GM18511 (cell line): ENCODE measurements around the gene CACNA1S.

Experiments used
- ATAC-seq: cut with Tn5 transposase; IDR thresholded peaks from one replicate; pipeline ENCODE4 v1.9.1; 2021; ENCODE audit warnings: mild to moderate bottlenecking, moderate library complexity; ENCODE audit not compliant: unreplicated experiment

CACNA1S gene

DNA sequence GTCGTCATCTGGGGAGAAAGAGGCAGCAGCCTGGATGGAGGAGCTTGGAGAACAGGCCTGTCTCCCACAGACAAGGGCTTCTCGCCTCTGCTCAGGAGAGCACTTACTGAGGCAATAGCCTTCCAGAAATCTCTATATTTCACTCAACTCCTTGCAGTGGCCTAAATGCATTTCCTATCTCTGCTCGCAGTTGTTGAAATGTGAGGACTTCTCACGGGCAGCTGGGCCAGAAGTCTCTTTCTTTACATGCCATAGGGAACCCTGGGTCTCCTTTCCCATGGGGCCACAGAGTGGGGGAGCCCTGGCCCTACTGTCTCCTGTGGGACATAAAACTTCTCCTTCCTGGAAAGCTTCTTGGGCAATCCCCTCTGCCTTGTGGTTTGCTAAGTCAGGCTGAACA, 45.2 kb downstream of the CACNA1S start:
- ATAC-seq: no peak

DNA sequence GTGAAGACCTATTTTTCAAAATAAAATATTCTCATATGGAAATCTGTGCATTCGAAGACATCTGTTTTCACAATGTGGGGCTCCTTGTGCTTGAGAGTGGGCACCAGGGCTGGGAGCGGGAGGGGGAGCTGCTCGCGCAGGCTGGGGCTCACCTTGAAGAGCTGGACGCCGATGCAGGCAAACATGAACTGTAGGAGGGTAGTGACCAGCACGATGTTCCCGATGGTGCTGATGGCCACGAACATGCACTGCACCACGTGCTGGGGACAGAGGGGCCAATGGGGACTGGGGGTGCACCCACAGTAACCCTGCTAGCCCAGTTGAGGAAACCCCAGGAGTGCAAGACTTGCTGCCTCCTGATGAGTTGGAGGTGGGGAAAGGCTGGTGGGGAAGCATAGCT, 46.5 kb downstream of the CACNA1S start:
- no peak for ATAC-seq

DNA sequence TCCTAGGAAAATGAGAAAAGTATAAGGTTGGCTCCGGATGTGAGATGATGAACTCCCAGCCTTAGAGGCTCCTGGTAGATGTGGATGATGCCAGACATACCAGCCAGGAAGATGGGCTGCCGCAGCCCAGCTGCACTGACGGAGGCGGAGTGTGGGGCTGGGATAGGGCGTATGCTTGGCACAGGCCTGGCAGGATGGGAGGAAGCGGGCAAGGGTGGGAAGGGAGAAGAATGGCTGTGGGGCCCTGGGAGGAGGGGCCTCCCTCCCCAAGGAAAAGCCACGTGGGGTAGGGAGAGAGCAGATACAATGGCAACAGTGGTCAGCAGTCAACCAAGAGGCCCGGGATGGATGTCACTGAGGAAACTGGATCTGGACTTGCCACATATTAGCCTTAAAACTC, 47.4 kb downstream of the CACNA1S start:
- ATAC-seq: no peak

DNA sequence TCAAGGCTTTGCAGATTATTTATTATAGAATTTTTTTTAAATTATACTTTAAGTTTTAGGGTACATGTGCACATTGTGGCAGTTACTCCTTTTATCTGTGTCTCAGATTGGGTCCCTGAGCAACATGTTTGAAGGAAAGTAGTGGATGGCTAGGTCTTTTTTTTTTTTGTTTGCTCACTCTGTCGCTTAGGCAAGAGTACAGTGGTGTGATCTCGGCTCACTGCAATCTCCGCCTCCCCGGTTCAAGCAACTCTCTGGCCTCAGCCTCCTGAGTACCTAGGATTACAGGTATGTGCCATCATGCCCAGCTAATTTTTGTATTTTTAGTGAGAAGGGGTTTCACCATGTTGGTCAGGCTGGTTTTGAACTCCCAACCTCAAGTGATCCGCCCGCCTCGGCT, 49.1 kb downstream of the CACNA1S start:
- no peak for ATAC-seq

DNA sequence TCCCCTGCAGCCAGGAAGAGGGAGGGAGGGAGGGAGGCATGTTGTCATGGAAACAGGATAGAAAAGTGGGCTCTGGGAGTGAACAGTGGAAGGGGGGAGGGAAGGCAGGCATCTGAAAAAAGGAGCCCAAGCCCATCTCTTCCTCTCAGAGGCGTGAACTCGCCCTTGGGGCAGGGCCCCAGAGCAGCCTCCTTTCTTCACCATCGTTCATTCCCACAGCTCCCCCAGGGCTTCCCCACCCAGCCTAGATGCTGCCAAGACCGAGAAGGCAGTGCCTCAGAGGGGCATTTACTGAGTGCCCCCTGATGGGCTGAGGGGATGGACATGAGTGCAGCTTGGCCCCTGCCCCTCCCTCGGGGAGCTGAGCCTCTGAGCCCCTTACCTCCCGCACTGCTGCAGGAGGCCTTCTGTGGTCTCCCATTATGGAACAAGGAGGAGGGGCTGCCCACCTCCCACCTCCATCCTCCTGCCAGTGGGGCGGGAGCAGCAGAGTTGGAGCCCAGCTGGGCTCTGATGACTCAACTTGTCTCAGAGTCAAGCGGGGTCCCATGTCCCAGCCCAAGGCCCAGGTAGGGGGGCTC, 49.6 kb downstream of the CACNA1S start:
- no peak for ATAC-seq

DNA sequence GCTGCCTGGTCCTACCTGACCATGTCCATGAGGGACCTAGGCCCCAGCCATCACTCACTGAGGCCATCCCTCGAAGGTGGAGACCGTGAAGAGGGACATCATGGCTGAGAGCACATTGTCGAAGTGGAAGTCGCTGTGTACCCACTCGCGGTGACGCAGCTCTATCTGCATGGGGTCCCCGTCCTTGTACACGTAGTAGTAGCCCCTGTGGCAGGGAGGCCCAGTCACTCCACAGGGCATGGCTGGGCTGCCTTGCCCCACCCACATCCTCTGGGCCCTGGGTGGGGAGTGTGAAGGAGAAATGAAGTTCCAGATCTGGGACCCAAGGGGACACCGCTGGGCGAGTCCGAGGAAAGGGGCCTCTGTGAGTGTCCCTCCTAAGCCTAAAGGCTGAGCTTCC, 50.3 kb downstream of the CACNA1S start:
- ATAC-seq: no peak

DNA sequence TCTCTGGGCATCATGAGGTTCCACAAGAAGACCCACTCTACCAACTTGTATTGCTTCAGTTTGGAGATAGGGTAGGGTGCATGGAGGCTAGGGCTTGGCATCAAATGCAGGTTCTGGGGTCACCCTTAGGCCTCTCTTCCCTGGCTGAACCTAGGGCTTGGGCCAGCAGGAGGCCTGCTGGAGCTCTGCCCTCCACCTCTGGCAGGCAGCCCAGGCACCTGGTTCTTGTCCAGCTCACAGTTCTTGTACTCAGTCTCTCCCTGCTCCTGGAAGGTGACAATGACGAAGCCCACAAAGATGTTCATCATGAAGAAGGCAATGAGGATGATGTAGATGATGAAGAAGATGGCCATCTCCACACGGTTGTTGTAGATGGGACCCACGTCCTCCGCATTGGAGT, 51.2 kb downstream of the CACNA1S start:
- ATAC-seq: no peak

DNA sequence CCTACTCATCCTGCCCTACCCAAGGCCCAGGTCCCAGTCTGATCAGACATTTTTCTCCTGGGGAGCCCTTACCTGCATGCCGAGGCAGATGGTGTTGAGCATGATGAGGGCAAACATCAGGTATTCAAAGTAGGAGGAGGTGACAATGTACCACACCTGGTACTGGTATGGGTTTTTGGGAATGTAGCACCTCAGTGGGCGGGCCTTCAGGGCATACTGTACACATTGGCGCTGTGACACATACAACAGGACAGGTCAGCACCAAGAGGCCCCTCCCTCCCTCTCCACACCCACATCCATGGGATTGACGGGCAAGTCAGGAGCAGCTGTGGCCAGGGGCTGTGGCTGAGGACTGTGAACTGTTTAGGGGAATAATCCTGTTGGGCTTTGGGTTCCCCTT, 51.6 kb downstream of the CACNA1S start:
- ATAC-seq: no peak

DNA sequence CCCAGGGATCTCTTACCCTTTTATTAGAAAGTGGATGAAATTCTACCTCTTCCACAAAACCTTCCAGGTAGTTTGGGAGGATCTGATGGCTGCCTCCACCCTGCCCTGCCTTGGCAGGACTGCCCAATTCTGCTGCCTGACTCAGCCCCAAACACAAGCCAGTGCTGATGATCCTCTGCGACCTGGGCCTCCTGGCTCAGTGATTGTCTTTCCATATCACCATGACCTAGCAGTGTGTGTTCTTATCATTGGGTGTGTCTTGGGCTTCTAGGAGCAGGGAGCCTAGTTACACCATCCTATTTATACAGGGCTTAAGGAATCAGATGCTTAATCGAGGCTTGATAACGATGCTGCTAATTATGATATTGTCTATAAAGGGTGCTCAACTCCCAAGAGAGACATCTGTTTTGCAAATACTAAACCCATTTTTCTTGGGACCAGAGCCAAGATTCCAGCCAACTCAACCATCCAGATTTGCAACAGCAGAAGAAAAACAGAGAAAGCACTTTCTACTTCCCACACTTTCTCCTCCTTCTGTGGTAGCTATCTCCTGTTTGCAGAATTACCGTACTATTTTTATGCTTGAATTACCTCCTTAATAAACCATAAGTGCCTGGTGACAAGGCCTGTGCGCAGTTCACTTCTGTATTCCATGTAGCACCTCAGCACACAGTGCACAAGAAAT, 52.2 kb downstream of the CACNA1S start:
- no peak for ATAC-seq

DNA sequence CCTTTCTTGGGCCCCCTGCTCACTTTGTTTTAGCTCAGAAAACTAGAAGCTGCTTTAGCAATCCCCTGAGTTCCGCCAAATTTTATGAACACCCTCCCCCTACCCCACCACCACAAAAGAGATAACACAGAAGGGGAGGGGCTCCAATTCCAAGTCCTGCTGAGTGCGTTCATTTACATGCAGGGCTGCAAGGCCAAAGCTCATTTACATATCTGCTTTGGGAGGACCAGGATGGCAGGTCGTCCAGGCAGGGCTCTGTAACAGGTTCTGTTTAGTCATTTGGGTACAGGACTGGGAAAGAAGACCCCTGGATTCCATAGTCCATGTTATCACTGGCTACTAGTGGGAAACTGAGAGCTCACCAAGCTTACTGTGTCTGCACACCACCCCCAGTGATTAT, 52.8 kb downstream of the CACNA1S start:
- ATAC-seq: no peak

DNA sequence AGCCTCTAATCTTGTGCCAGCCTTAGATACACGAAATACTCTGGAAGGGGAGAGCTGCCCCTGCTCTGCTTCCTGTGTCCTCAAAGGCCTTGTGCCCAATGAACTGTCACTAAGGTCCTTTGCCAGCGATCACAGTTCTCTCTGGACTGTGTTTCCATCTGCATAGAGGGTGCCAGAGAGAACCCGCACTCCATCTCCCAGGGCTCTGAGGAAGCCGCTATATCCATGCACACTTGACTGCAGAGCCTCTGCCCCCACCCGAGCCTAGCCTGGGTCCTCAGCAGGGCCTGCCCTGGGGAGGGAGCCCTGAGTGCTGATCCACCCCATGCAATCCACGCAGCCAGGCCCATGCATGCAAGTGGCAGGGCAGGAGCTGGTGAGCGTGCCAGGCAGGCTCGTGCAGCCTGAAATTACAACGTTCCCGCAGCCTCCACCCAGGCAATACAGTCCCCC, 58.1 kb downstream of the CACNA1S start:
- ATAC-seq: no peak

DNA sequence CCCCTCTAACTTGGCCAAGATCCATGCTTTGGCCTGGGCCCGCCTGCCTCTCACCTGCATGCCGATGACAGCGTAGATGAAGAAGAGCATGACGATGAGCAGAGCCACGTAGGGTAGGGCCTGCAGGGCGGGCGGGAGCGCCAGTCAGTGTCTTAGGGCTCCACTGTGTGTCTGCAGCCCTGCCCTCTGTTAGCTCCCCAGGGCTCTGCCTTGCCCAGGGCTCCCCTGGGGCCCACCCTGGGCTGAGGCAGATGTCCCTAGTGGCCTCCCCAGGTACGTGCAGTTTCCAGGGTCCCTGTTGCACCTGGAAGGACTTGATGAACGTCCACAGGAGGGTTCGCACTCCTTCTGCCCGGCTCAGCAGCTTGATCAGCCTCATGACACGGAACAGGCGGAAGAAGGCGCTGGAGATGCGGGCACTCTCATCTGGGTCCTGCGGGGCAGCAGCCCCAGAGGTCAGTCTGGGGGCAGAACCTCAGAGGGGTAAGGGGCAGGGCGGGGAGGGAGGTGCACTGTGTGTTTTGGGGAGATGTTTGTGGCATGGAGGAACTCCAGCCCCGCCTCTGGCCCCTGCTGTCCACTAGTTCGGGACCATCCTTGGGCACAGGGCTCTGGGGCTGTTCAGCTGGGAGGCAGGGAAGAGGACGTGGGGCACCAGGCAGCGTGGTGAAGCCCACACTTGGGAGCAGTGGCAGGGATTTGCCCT, 58.9 kb downstream of the CACNA1S start:
- no peak for ATAC-seq

DNA sequence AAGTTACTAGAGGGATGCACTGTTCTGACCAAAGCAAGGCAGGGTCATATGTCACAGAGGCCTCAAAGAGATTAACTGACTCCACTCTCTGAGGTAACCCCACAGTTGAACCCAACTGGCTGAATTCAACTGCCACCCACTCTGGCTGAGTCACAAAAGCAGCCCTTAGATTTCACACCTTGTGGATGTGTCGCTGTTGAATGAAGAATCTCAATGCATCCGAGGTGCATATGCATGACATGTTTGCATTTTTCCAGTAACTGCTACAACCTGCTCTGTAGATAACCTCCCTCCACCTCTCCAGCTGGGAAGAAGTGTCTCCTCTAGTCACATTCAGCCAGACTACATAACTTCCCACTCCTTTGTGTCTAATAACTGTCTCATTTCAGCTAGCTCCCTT, 60.8 kb downstream of the CACNA1S start:
- ATAC-seq: no peak

DNA sequence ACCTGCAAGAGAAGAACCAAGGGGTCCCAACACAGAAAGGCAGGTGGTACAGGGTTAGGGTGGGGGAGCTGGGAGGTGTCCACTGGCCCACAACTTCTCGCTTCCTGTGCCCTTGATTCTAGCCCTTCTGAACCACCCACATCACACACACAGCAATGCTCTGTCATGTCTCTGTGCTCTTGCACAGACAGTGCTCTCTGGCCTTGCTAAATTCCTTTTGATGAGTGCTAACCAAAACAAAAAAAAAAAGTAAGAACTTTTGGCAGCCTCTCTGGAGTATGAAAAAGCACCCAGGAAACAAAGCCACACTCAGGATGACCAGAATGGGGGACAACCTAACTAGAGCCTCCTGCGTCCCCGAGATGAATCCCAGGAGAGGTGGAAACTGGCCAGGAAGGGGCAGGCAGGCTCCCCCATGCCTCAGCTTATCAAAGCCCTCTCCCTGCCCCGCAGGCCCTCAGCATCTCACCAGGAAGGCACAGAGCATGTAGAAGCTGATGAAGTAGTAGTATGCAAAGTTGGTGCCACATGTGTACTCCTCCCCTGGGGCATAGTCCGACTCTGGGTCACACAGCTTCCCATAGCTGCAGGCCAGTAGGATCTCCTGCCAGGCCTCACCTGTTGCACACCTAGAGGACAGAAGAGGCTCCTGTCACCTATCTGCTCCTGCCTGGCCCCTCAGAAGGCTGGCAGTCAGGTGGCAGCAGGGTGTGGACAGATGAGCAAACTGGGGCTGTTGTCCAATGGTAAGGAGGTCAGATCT, 61.5 kb downstream of the CACNA1S start:
- ATAC-seq: no peak

DNA sequence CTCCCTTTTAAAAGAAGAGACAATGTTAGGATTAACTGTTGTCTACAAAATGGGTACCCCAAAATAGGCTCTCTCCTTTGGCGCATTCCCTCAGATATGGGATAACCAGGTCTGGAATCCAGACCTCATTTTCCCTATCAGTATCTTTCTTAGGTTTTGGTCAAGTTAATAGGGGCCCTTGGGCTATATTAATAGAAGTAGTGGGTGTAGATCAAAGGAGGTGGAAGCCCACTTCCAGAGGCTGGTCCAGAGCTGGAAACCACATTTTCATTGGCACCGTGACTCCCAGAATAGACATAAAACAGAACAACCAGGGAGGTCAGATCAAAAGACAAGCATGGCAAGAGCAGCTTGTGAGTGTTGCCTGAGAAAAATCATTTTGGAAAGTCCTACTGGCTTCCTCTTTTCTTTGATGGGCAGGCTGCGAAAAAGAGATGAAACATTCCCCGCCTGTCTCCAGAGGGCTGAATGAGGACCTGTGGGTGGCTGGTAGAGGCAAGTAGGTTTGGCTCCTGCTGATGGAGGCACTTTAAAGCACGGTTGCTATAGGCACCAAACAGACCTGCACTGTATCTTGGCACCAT, 62.9 kb downstream of the CACNA1S start:
- ATAC-seq: no peak

DNA sequence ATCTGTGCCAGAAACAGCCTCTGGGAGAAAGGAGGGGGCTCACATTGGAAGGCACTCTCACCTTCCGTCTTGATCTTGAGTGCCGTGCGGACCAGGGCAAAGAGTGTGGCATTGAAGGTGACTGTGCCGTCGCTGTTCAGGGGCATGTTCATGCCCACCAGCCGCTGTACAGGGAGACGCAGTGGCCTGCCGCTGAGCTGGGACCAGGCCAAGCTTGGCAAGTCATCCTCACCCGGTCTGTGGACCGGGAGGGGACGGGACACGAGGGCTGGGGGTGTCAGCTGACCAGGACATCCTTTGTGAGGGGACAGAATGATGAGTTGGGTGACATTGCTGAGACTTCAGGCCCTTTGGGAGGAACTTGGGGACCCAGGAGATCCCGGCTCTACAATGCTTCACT, 63.7 kb downstream of the CACNA1S start:
- no peak for ATAC-seq

DNA sequence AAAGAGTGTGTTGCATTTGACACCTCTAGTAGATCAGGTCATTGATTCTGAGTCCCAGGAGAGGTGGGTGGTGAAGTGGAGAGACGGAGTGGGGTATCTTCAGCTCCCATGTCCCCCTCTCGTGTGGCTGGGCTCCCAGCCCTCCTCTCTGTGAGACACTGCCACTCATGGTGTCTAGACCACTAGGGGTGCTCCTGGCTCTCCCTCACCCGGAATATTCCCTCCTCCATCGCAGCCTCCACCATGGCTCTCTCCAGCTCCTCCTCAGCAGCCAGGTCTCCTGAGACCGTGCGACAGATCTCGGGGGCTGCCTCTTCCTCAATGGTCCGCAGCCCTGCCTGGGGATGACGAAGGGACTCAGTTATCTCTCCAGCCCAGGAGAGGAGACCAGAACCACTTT, 68.1 kb downstream of the CACNA1S start:
- ATAC-seq: no peak

DNA sequence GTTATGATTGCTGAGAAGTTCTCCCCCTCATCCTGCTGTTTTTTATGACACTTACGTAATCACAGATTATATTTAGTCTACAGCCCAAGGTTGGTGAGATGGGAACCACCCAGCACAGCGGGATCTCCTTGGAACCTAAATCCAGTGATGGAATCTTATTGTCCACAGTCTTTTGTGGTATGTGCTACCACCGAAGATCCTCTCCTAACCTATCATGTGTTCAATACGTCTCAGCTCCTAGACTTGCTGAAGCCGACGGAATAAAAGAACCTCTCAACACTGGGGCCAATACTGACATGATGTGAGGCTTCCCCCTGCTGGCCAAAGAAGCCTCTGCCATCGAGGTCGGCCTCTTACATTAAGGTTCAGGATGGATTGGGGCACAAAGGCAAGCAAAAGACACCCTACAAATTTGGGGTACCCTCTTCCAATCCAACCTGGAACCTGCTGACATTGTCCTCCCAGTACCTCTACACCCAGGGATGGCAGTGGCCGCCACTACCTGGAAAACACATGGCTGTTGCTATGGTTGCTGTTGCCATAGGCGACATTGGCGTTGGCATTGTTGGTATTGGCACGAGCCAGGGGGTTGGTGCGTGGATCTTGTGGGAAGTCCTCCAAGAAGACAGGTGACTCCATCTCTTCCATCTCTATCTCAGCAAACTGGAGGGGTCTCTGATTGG, 69.3 kb downstream of the CACNA1S start:
- ATAC-seq: peak; percentile 77

DNA sequence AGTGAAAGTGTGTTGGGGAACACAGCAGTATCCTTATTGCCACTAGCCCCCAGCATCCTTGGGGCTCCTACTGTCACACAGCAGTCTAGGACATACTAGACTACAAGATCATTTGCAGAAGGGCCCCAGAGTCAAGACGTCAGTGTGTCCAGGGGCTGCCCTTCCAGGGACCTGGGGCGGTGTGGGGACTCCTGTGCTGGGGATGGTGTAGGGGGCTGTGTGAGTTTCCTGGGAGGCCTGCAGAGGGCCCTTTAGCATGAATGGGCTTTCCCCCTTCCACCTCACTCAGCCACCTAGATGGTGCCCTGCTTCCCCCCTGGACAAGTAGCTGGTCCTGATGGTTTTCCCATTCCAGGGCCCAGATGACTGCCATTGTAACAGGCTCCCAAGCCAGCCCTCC, 71.2 kb downstream of the CACNA1S start:
- ATAC-seq: no peak

DNA sequence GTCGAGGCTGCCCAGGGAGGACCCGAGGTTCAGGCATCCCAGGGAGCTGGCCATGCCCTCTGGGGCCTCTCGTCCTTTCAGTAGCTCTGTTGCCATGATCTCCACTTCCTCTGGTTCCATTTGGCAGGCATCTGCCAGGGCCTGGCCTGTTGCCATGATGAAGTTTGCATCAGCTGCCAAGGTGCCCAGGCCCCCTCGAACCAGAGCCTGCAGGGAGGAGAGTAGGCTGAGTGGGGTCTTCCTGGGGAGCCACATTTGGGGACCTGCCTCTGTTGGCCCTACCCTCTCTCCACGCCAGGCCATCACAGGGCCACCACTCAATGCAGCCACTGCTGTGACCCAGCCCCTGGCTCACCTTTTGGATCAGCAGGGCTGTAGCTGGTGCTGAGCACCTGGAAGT, 72.3 kb downstream of the CACNA1S start:
- no peak for ATAC-seq

DNA sequence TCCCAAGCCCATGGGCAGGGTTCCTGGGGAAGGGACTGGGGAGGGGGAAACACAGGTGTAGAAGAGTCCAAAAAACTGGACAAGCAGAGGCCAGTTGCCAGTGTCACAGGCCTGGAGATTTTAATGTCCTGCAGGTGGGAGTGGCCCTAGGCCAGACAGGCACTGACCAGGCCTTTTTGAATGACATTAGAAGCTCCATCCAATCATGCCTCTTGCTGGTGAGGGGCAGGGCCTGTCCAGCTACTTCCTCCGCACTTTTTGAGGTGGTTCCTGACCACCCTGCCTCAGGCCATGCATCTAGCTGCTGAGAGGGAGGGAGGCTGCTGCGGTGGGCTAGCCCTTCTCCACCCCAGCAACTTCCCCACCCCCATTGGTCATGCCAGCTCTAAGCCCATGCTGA, 72.8 kb downstream of the CACNA1S start:
- no peak for ATAC-seq
